Activated T-cell treated with anti-CD3 and anti-CD28 coated beads, Interleukin-2, amount 50 U/mL, for 4 hours (primary cell): ENCODE results near the gene BPGM. TPM values are rescaled to one million over a fixed set of nuclear protein-coding genes. Genes with fewer than 3 reads are reported as not detected.

ENCODE experiments used
- ATAC-seq, 2 donors: fragments of 200-7000 bp; cut with Tn5 transposase; one replicate each; pipeline ENCODE4 v1.10.0; 2021
- DNase-seq: peaks from one replicate; pipeline ENCODE4 v3.0.0-alpha.2; 2020
- H3K27me3 Mint-ChIP-seq: one replicate; pipeline ENCODE4 v1.8.0; 2021; ENCODE audit warnings: low read depth, mixed read lengths
- H3K36me3 Mint-ChIP-seq: one replicate; pipeline ENCODE4 v1.8.0; 2022; ENCODE audit warnings: mixed read lengths; ENCODE audit not compliant: insufficient read depth
- H3K4me1 Mint-ChIP-seq: one replicate; pipeline ENCODE4 v1.8.0; 2021; ENCODE audit warnings: low read depth, mixed read lengths
- H3K4me3 Mint-ChIP-seq: one replicate; pipeline ENCODE4 v1.8.0; 2021; ENCODE audit warnings: mild to moderate bottlenecking, moderate library complexity, mixed read lengths
- H3K9me3 Mint-ChIP-seq: one replicate; pipeline ENCODE4 v1.8.0; 2021; ENCODE audit warnings: mixed read lengths
- total RNA-seq, 3 donors: library from RNA; stranded (reverse); gene quantifications; one replicate each; pipeline ENCODE4 v1.2.1, GENCODE V29; 2021

The BPGM gene
- total RNA-seq, 3 donors from 2014 or later: 12.5 to 14.7 (median 13.4) TPM

DNA sequence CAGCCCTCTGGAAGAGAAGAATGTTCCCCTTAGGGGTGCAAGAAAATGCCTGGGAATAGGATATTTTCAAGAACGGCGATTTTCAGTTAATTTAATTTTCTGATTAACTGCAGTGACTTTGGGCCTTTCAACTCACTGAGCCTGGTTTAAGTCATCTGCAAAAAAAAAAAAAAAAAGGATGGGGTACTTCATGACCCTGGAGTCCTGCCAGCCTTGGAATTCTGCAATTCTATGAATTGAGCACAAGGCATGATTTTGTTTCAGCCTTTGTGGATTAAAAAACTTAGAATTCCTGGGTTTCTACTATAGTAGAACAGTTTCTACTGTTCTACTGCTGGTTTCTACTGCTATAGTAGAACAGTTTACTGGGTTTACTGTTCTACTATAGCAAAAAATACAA, 74.5 kb downstream of the BPGM start:
- DNase-seq: no peak
- peaks cover 4% of the 10 kb centered on the region for H3K36me3 Mint-ChIP-seq
- H3K4me1 Mint-ChIP-seq: no peaks in the 10 kb centered on the region
- no peaks in the 10 kb centered on the region for H3K27me3 Mint-ChIP-seq
- no peak for ATAC-seq
- no peak overlapping the region for H3K4me3 Mint-ChIP-seq
- H3K9me3 Mint-ChIP-seq: peaks cover 6% of the 10 kb centered on the region

DNA sequence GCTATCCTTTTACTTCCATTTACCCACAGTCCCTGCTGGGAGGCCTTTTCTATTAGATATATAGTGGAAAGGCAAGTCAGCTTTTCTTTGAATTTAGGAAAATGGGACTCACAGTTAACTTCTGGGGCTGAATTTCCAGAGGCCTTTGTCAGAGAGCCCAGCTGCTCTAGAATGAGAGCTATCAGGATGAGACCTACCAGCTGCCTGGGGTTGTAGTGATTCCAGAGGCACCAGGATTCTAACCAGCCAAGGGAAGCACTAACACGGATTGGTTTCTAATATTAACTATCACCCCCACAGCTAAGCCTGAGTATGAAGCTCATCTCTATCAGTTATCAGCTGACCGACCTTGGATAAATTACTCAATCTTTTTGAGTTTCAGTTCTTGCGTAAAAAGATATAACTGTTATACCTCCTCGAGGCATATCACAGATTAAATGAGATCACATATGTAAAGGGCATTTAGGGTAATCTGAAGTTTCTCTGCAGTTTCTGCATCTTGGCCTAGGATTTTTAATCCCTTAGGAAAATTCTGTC, 76.2 kb downstream of the BPGM start:
- Mint-ChIP-seq H3K4me1 (no peaks in the 10 kb centered on the region), H3K27me3 (no peaks in the 10 kb centered on the region), H3K36me3 (peaks cover 4% of the 10 kb centered on the region), H3K4me3 (no peak overlapping the region), H3K9me3 (peaks cover 6% of the 10 kb centered on the region)
- ATAC-seq (no peak), DNase-seq (no peak)

DNA sequence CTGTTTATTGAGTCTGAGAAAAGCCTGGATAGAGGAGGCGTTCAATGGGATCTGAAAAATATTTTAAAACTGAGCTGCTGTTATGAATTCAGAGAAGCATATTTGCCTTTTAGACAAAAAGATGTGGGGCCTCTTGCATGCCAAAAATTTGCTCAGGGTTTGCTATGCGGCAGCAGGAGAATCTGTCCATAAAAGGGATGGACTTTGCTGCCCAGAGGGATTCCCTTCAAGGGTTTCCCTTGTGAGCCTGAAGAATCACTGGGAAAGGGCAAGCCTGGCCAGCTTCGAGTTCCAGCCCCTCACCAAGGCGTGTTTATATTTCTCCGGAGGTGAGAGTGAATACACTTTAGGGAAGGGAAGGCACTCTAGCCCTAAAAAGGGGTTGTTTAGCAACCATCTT, 77.2 kb downstream of the BPGM start:
- H3K4me3 Mint-ChIP-seq: no peak overlapping the region
- no peaks in the 10 kb centered on the region for H3K27me3 Mint-ChIP-seq
- peaks cover 4% of the 10 kb centered on the region for H3K36me3 Mint-ChIP-seq
- DNase-seq (no peak), ATAC-seq (no peak)
- H3K4me1 Mint-ChIP-seq: no peaks in the 10 kb centered on the region
- H3K9me3 Mint-ChIP-seq: peaks cover 6% of the 10 kb centered on the region

DNA sequence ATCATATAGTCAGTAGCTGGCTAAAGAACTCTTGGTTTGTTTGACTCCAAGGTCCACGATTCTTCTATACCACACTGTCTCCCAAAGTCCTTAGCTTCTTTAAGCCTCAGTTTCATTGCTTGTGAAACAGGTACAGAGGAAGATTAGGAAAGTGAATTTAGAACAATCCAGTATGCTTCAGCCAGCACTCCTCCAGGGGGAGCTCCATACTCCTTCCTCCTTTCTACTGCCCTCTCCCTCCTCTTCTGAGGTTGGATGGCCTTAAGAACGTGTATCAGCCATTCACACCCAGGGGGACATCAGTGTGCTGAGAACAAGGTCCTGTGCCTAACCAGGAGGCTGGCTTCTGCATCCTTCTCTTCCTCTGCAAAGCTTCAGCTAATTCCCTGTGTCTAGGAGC, 78.0 kb downstream of the BPGM start:
- H3K9me3 Mint-ChIP-seq: peaks cover 6% of the 10 kb centered on the region
- DNase-seq: no peak
- ATAC-seq: no peak
- no peaks in the 10 kb centered on the region for H3K27me3 Mint-ChIP-seq
- H3K4me1 Mint-ChIP-seq: no peaks in the 10 kb centered on the region
- peaks cover 4% of the 10 kb centered on the region for H3K36me3 Mint-ChIP-seq
- H3K4me3 Mint-ChIP-seq: no peak overlapping the region

DNA sequence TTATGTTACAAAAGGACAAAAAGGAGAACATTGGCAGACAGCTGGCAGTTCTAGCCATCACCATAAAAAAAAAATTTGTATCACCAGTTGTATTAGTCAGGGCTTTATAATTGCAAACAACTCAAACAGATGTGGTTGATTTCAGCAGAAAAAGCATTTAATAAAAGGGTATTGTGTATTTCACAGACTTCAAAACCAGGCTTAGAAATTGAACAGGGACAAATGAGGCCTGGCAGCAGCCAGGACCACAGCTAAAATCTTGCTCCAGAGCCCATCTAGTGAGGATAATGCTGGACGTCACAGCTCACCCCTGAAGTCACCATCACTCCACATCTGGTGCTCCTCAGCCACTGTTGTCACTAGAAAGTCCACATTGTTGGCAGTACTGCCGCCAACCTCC, 79.9 kb downstream of the BPGM start:
- DNase-seq (no peak), ATAC-seq (no peak)
- no peak overlapping the region for H3K4me3 Mint-ChIP-seq
- no peaks in the 10 kb centered on the region for H3K27me3 Mint-ChIP-seq
- peaks cover 6% of the 10 kb centered on the region for H3K9me3 Mint-ChIP-seq
- peaks cover 4% of the 10 kb centered on the region for H3K36me3 Mint-ChIP-seq
- H3K4me1 Mint-ChIP-seq: peaks cover 2% of the 10 kb centered on the region

DNA sequence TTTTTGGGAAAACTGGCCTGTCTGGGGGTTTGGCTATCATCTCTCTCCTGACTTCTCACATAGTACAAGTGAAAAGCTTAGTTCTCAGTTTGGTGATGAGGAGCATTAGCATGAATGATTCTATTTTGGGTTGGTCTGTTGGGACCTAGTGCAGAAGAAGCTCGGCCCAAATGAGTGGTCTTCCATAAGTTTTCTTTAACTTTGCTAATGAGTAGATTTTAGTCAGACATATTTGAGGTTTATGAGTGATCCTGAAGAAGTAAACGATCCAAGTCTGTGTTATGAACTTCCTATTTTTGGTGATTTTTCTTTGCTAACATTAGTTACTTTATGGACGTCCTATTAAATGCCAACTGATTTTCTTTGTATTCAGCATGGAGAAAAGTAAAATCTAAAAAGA, 81.1 kb downstream of the BPGM start:
- no peak for DNase-seq
- peaks cover 6% of the 10 kb centered on the region for H3K9me3 Mint-ChIP-seq
- H3K36me3 Mint-ChIP-seq: peaks cover 4% of the 10 kb centered on the region
- no peak for ATAC-seq
- H3K4me3 Mint-ChIP-seq: no peak overlapping the region
- H3K4me1 Mint-ChIP-seq: peaks cover 2% of the 10 kb centered on the region
- no peaks in the 10 kb centered on the region for H3K27me3 Mint-ChIP-seq

Other genes with a start within 250 kb of the BPGM start
- 10 to 100 TPM; 91.2 to 98.1 (median 96.7) TPM for gene AKR1B1, start 187.8 kb upstream of the BPGM start, total RNA-seq
- gene AKR1B10, start 119.3 kb upstream of the BPGM start, total RNA-seq: under 1 TPM in 1 of 3 donors, not detected in 2; 0.16 TPM
- not detected for gene AKR1B15, start 97.7 kb upstream of the BPGM start, total RNA-seq
- gene CALD1, start 132.8 kb downstream of the BPGM start, total RNA-seq: 1 to 10 TPM; 1.4 to 2.7 (median 1.6) TPM